Islet precursor cell (in vitro differentiated cells): ENCODE results near the gene WEE1.
"Not testable (repeated sequence)": the region's sequence is repeated elsewhere in the genome, so short reads cannot be mapped to it uniquely, and the experiment has no call there.

Experiments used
- DNase-seq: peaks from one replicate; pipeline ENCODE4 v3.0.0-alpha.2; 2018

The WEE1 gene

GRCh38 chr11:9600644-9601036 lies 27.2 kb downstream of the WEE1 start:
- DNase-seq: peak; percentile 86

- DNase-seq: no peak
Measured at GRCh38 chr11:9601037-9601875, 27.8 kb downstream of the WEE1 start.

GRCh38 chr11:9601876-9602199 lies 28.4 kb downstream of the WEE1 start:
- no peak for DNase-seq

GRCh38 chr11:9603214-9603613 lies 29.7 kb downstream of the WEE1 start:
- DNase-seq: not testable (repeated sequence)

GRCh38 chr11:9604134-9604533 lies 30.7 kb downstream of the WEE1 start:
- no peak for DNase-seq

GRCh38 chr11:9605742-9606141 lies 32.3 kb downstream of the WEE1 start:
- no peak for DNase-seq

- no peak for DNase-seq
Measured at GRCh38 chr11:9606809-9607510, 33.5 kb downstream of the WEE1 start.

- no peak for DNase-seq
Measured at GRCh38 chr11:9607511-9607899, 34.0 kb downstream of the WEE1 start.

GRCh38 chr11:9609002-9609759 lies 35.7 kb downstream of the WEE1 start:
- DNase-seq: no peak

- no peak for DNase-seq
Measured at GRCh38 chr11:9609841-9610240, 36.4 kb downstream of the WEE1 start.

GRCh38 chr11:9613118-9613829 lies 39.8 kb downstream of the WEE1 start:
- peak; percentile 98 for DNase-seq

- peak; percentile 94 for DNase-seq
Measured at GRCh38 chr11:9613830-9614762, 40.6 kb downstream of the WEE1 start.

- DNase-seq: peak; percentile 37
Measured at GRCh38 chr11:9615031-9615451, 41.6 kb downstream of the WEE1 start.

- DNase-seq: peak; percentile 4
Measured at GRCh38 chr11:9616042-9616675, 42.7 kb downstream of the WEE1 start.

GRCh38 chr11:9616858-9617257 lies 43.4 kb downstream of the WEE1 start:
- no peak for DNase-seq

- no peak for DNase-seq
Measured at GRCh38 chr11:9617940-9618339, 44.5 kb downstream of the WEE1 start.

- DNase-seq: no peak
Measured at GRCh38 chr11:9619004-9619403, 45.5 kb downstream of the WEE1 start.

- DNase-seq: no peak
Measured at GRCh38 chr11:9619971-9620370, 46.5 kb downstream of the WEE1 start.

- DNase-seq: peak; percentile 11
Measured at GRCh38 chr11:9622353-9622752, 48.9 kb downstream of the WEE1 start.

GRCh38 chr11:9623053-9623452 lies 49.6 kb downstream of the WEE1 start:
- peak; percentile 13 for DNase-seq

GRCh38 chr11:9624448-9624847 lies 51.0 kb downstream of the WEE1 start:
- no peak for DNase-seq
